Adrenal gland (tissue), 12 donors: ENCODE data around the gene DIP2C. TPM values are rescaled to one million over a fixed set of nuclear protein-coding genes. Genes with fewer than 3 reads are reported as not detected.

Experiments used
- DNase-seq, 7 donors: peaks; one replicate each; pipeline ENCODE4 v3.0.0-alpha.2; 2019 to 2020
- H3K27ac ChIP-seq, 5 donors: fragments of 200-600 bp; sonication (generic) in 4 of 5; 1 replicate in 3 of 5; 2 replicates in 2 of 5; pipeline versions ENCODE4 v1.5.1 to v1.8.0; 2016 to 2020; ENCODE audit warnings: mild to moderate bottlenecking in 1 of 5
- H3K27me3 ChIP-seq: fragments of 200-600 bp; 2 replicates; pipeline ENCODE4 v1.8.0; 2021
- H3K36me3 ChIP-seq, 2 donors: fragments of 200-600 bp; replicated peaks in 1 of 2; 1 replicate in 1 of 2; 2 replicates in 1 of 2; pipeline versions ENCODE4 v1.5.1 to v1.8.0; 2018 to 2022
- H3K4me1 ChIP-seq, 2 donors: fragments of 200-600 bp; replicated peaks in 1 of 2; 1 replicate in 1 of 2; 2 replicates in 1 of 2; pipeline versions ENCODE4 v1.5.1 to v1.8.0; 2018 to 2021
- H3K4me3 ChIP-seq, 4 donors: fragments of 200-600 bp; sonication (generic) in 3 of 4; one replicate each; pipeline ENCODE4 v1.5.1; 2016 to 2018
- H3K9me3 ChIP-seq, 3 donors: fragments of 200-600 bp; sonication (generic) in 1 of 3; replicated peaks in 1 of 3; 1 replicate in 2 of 3; 2 replicates in 1 of 3; pipeline versions ENCODE4 v1.5.1 to v1.8.0; 2016 to 2021
- CTCF ChIP-seq, 6 experiments: fragments of 450-650 bp in 4 of 6; fragments of 200-600 bp in 2 of 6; sonication (generic) in 1 of 6; IDR thresholded peaks; 1 replicate in 5 of 6; 2 replicates in 1 of 6; pipeline versions ENCODE4 v1.5.1 to v1.8.0; 2016 to 2021; ENCODE audit warnings: antibody characterized with exemption in 6 of 6, mild to moderate bottlenecking in 2 of 6, moderate library complexity in 1 of 6
- POLR2A ChIP-seq, 2 donors: fragments of 450-650 bp; IDR thresholded peaks; one replicate each; pipeline ENCODE4 v1.6.1; 2017; ENCODE audit warnings: antibody characterized with exemption in 2 of 2, mild to moderate bottlenecking in 2 of 2, moderate library complexity in 1 of 2
- WGBS, 4 donors: extraction: QIAGEN DNeasy Blood & Tissue Kit in 2 of 4; methylation state at CpG; one replicate each; pipeline versions ENCODE4 v1.1.5 to v1.1.7; 2013 to 2017; 5-methylcytosine and 5-hydroxymethylcytosine counted together
- intact Hi-C, 2 donors: fragments of 100-400 bp; cut with DNase I; formaldehyde crosslinking; loops; one replicate each; pipeline versions ENCODE4 v1.14.1 to v1.15.0; 2022 to 2023
- polyA plus RNA-seq, 3 donors: library from polyadenylated mRNA; stranded (reverse); fragments of 200-250 nt in 2 of 3; fragments of 350-450 nt in 1 of 3; fragmentation: Illumina TruSeq in 1 of 3; extraction: RNeasy Lipid Tissue Mini Kit (QIAGEN cat#74804) in 1 of 3; gene quantifications; one replicate each; pipeline ENCODE4 v1.2.3, GENCODE V29; 2013 to 2014
- total RNA-seq, 9 donors: library from RNA; depleted of rRNA in 4 of 9; stranded (reverse); fragments of >200 nt in 4 of 9; fragments of 120-200 nt in 1 of 9; fragmentation: NEBNext Ultra II Directional in 1 of 9; extraction: Animal tissue kit (Norgen Biotek cat#: 25700) in 1 of 9; gene quantifications; one replicate each; pipeline versions ENCODE4 v1.1.0 to v1.2.4, GENCODE V29; 2013 to 2023
- donor health status: healthy with polysubstance abuse.
- donor health status: Bipolar disorder and iron deficiency.
- donor health status: DM: yes; HTN: yes; CAD: no.
- donor health status: DM: no; HTN: no; CAD: no.
- donor health status: DM: no; HTN: no; CAD: no.
- donor health status: DM: yes; HTN: yes; CAD: no.

DIP2C gene
- total and polyA plus RNA-seq, 12 donors, result 4.8 to 23.9 (median 19.7) TPM

GRCh38 chr10:695396-695795, 5.9 kb upstream of the DIP2C start:
- no peaks in the 10 kb centered on the region for H3K36me3 ChIP-seq
- H3K4me3 ChIP-seq, result no peak overlapping the region
- H3K4me1 ChIP-seq, result peaks cover 0 to under 1% of the 10 kb centered on the region in 2 donors
- no peak for DNase-seq
- no peaks in the 10 kb centered on the region for H3K9me3 ChIP-seq
- intact Hi-C loops, result loop anchor here in 1 of 2 donors (10.0 kb wide), 1 partner anchor 69 kb away; no protein-coding TSS in a partner anchor
- no peak overlapping the region for H3K27ac ChIP-seq
- H3K27me3 ChIP-seq, result peaks cover 5% of the 10 kb centered on the region
- TF ChIP-seq POLR2A (IDR thresholded peaks at IDR 0.05) (no peak), CTCF (IDR thresholded peaks at IDR 0.05) (no peak)
- WGBS, 4 donors, result 92 to 100% (median 93%) methylated on average over 1 to 14 of the region's 14 CpGs

DNA sequence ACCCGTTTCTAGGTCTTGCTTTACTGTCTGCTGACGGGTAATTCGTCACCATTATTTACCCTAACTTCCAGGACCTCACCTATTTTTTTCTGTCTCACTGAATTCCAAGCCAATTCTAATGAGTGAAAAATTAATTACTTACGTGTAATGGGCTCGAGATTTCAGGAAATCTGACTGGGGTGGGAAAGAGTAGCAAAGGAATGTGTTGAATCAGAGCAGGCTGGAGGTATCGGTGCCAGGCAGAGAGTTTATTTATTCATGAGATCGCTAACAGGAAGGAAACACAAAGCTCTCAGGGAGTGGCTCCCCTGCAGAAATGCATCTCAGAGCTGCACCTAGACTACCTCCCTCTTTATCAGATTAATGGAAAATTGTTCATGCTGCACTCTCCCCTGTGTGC, 4.0 kb upstream of the DIP2C start:
- no peaks in the 10 kb centered on the region for H3K9me3 ChIP-seq
- WGBS, 4 donors, result 37 to 45% (median 42%) methylated on average over 7 of the region's 7 CpGs
- H3K4me3 ChIP-seq, result no peak overlapping the region
- H3K36me3 ChIP-seq, result no peaks in the 10 kb centered on the region
- peaks cover 1 to 3% of the 10 kb centered on the region in 2 donors for H3K4me1 ChIP-seq
- TF ChIP-seq POLR2A (IDR thresholded peaks at IDR 0.05), result no peak
- no peak for TF ChIP-seq CTCF (IDR thresholded peaks at IDR 0.05)
- no peak overlapping the region for H3K27ac ChIP-seq
- no peak for DNase-seq
- intact Hi-C loops, result loop anchor here in 1 of 2 donors (10.0 kb wide), 1 partner anchor 71 kb away; no protein-coding TSS in a partner anchor
- peaks cover 2% of the 10 kb centered on the region for H3K27me3 ChIP-seq

DNA sequence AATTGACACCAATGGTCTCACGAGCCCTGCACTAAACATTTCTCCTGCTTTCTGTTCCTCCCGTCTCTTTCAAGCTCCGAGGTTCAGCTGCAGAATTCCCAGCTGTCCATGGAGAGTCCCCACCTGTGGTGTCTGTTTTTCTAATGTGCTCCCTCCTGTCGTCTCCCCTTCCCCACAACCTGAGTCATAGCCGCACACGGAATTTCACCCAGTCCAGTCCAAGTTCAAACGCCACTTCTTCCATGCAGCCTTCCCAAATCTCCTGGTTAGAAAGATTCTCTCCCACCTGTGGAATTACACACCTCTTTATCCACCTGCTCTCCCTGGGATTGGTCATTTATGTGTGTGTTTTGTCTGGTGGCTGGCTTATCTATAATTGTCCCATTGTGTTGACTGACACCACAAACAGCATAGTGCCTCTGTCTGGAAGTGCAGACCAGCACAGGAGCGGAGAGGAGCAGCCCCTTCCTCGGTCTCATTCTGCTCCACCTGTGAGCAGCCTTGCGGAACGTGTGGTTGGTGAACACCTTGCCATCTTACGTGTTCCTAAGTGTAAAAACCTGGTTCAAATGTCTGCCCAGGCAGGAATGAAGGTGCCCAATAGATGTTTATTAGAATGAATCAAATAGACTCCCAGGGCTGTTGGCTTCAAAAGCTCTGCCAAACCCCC, 3.3 kb upstream of the DIP2C start:
- H3K4me1 ChIP-seq, result peaks cover 3 to 9% of the 10 kb centered on the region in 2 donors
- WGBS, 4 donors, result 79 to 93% (median 89%) methylated on average over 12 of the region's 12 CpGs
- intact Hi-C loops, result loop anchor here in 1 of 2 donors (10.0 kb wide), 1 partner anchor 72 kb away; no protein-coding TSS in a partner anchor

GRCh38 chr10:691216-691615, 1.7 kb upstream of the DIP2C start:
- DNase-seq, result no peak
- TF ChIP-seq POLR2A (IDR thresholded peaks at IDR 0.05), result no peak
- TF ChIP-seq CTCF (IDR thresholded peaks at IDR 0.05), result no peak
- Histone ChIP-seq H3K36me3 (no peaks in the 10 kb centered on the region), H3K4me3 (no peak overlapping the region), H3K4me1 (peaks cover 3 to 13% of the 10 kb centered on the region in 2 donors), H3K27me3 (no peaks in the 10 kb centered on the region), H3K27ac (no peak overlapping the region), H3K9me3 (no peaks in the 10 kb centered on the region)
- 91 to 95% (median 94%) methylated on average over 13 to 18 of the region's 18 CpGs for WGBS, 4 donors
- intact Hi-C loops, result loop anchor here in 1 of 2 donors (10.0 kb wide), 1 partner anchor 74 kb away; no protein-coding TSS in a partner anchor

More for the DNA sequence above, 3.3 kb upstream of the DIP2C start:
- TF ChIP-seq CTCF (IDR thresholded peaks at IDR 0.05) (no peak), POLR2A (IDR thresholded peaks at IDR 0.05) (no peak)
- Histone ChIP-seq H3K36me3 (no peaks in the 10 kb centered on the region), H3K4me3 (no peak overlapping the region), H3K27me3 (no peaks in the 10 kb centered on the region), H3K27ac (no peak overlapping the region), H3K9me3 (no peaks in the 10 kb centered on the region)
- DNase-seq, result no peak
